Measurements from ENCODE around the gene RSPH4A. TPM values are rescaled to one million over a fixed set of nuclear protein-coding genes. Genes with fewer than 3 reads are reported as not detected.

The RSPH4A gene
- total RNA-seq, 1 experiment from 2014 or later = 0.04 TPM

- Histone ChIP-seq H3K9me2 (replicated peaks; ENCODE audit: low read length) (no peaks in the 10 kb centered on the region), H3K79me2 (ENCODE audit: low read length) (no peaks in the 10 kb centered on the region), H3K36me3 (ENCODE audit: low read depth, low read length) (peaks cover 9% of the 10 kb centered on the region; the same call in 1 of the 2 replicates), H4K20me1 (ENCODE audit: low read length) (no peaks in the 10 kb centered on the region), H3K27ac (ENCODE audit: low read length) (no peak overlapping the region), H3F3A (ENCODE audit: low read length, unreplicated experiment) (no peaks in the 10 kb centered on the region), H2AFZ (ENCODE audit: low read length) (no peak overlapping the region), H3K9ac (ENCODE audit: low read length) (no peak overlapping the region), H3K9me3 (ENCODE audit: low read length) (no peaks in the 10 kb centered on the region), H3K27me3 (ENCODE audit: low read length) (no peaks in the 10 kb centered on the region), H3K4me3 (ENCODE audit: low read length) (no peak overlapping the region), H3K4me2 (ENCODE audit: low read length) (no peak overlapping the region), H3K4me1 (ENCODE audit: insufficient read depth, low read length) (no peaks in the 10 kb centered on the region)
- ChIA-PET POLR2A (ENCODE audit: unreplicated experiment) (no interaction called here), CTCF (no interaction called here)
- ATAC-seq (no peak), DNase-seq (no peak)
- TF ChIP-seq CTCF (conservative IDR thresholded peaks at IDR 0.05; ENCODE audit: low read depth, low read length) (no peak), EZH2 (IDR thresholded peaks at IDR 0.05; ENCODE audit: low read length, unreplicated experiment) (no peak), EZH2phosphoT487 (IDR thresholded peaks at IDR 0.05; ENCODE audit: borderline replicate concordance, low read length) (no peak)
- BruUV-seq (replicated peaks) = no TSS peak
- intact Hi-C loops (cut with micrococcal nuclease) = no loop called here
Measured at GRCh38 chr6:116649129-116649528, 32.9 kb downstream of the RSPH4A start.

- no TSS peak for BruUV-seq (replicated peaks)
- no peaks in the 10 kb centered on the region for H3K9me3 ChIP-seq (ENCODE audit: low read length)
- H4K20me1 ChIP-seq (ENCODE audit: low read length) = no peaks in the 10 kb centered on the region
- ATAC-seq (no peak), DNase-seq (no peak)
- CTCF ChIA-PET = no interaction called here
- no peak overlapping the region for H2AFZ ChIP-seq (ENCODE audit: low read length)
- no peaks in the 10 kb centered on the region; the same call in none of the 2 replicates for H3K36me3 ChIP-seq (ENCODE audit: low read depth, low read length)
- no peak overlapping the region for H3K9ac ChIP-seq (ENCODE audit: low read length)
- H3K4me2 ChIP-seq (ENCODE audit: low read length) = no peak overlapping the region
- intact Hi-C loops (cut with micrococcal nuclease) = no loop called here
- no peaks in the 10 kb centered on the region for H3K27me3 ChIP-seq (ENCODE audit: low read length)
- no peak for TF ChIP-seq EZH2phosphoT487 (IDR thresholded peaks at IDR 0.05; ENCODE audit: borderline replicate concordance, low read length)
- no peak for TF ChIP-seq EZH2 (IDR thresholded peaks at IDR 0.05; ENCODE audit: low read length, unreplicated experiment)
- no peaks in the 10 kb centered on the region for H3K79me2 ChIP-seq (ENCODE audit: low read length)
- H3K4me1 ChIP-seq (ENCODE audit: insufficient read depth, low read length) = no peaks in the 10 kb centered on the region
- H3F3A ChIP-seq (ENCODE audit: low read length, unreplicated experiment) = no peaks in the 10 kb centered on the region
- H3K4me3 ChIP-seq (ENCODE audit: low read length) = no peak overlapping the region
- H3K9me2 ChIP-seq (replicated peaks; ENCODE audit: low read length) = no peaks in the 10 kb centered on the region
- POLR2A ChIA-PET (ENCODE audit: unreplicated experiment) = no interaction called here
- H3K27ac ChIP-seq (ENCODE audit: low read length) = no peak overlapping the region
Measured at GRCh38 chr6:116651916-116652315, 35.6 kb downstream of the RSPH4A start.

- H2AFZ ChIP-seq (ENCODE audit: low read length) = no peak overlapping the region
- no TSS peak for BruUV-seq (replicated peaks)
- peaks cover 10% of the 10 kb centered on the region; the same call in 1 of the 2 replicates for H3K36me3 ChIP-seq (ENCODE audit: low read depth, low read length)
- intact Hi-C loops (cut with micrococcal nuclease) = no loop called here
- H3K79me2 ChIP-seq (ENCODE audit: low read length) = peaks cover 65% of the 10 kb centered on the region
- H3K27me3 ChIP-seq (ENCODE audit: low read length) = no peaks in the 10 kb centered on the region
- H3K9ac ChIP-seq (ENCODE audit: low read length) = no peak overlapping the region
- no peaks in the 10 kb centered on the region for H3F3A ChIP-seq (ENCODE audit: low read length, unreplicated experiment)
- H4K20me1 ChIP-seq (ENCODE audit: low read length) = no peaks in the 10 kb centered on the region
- peaks cover 16% of the 10 kb centered on the region for H3K4me1 ChIP-seq (ENCODE audit: insufficient read depth, low read length)
- no peaks in the 10 kb centered on the region for H3K9me2 ChIP-seq (replicated peaks; ENCODE audit: low read length)
- ATAC-seq = no peak
- H3K27ac ChIP-seq (ENCODE audit: low read length) = no peak overlapping the region
- H3K4me3 ChIP-seq (ENCODE audit: low read length) = no peak overlapping the region
- DNase-seq = no peak
- ChIA-PET POLR2A (ENCODE audit: unreplicated experiment) (no interaction called here), CTCF (no interaction called here)
- H3K4me2 ChIP-seq (ENCODE audit: low read length) = no peak overlapping the region
- no peak for TF ChIP-seq EZH2phosphoT487 (IDR thresholded peaks at IDR 0.05; ENCODE audit: borderline replicate concordance, low read length)
- no peak for TF ChIP-seq CTCF (conservative IDR thresholded peaks at IDR 0.05; ENCODE audit: low read depth, low read length)
- TF ChIP-seq EZH2 (IDR thresholded peaks at IDR 0.05; ENCODE audit: low read length, unreplicated experiment) = no peak
- H3K9me3 ChIP-seq (ENCODE audit: low read length) = no peaks in the 10 kb centered on the region
Measured at GRCh38 chr6:116661594-116661993, 45.3 kb downstream of the RSPH4A start.

Data from PC-3 (cell line).